Left colon (tissue), 2 donors: ENCODE data around the gene BEGAIN. TPM values are rescaled to one million over a fixed set of nuclear protein-coding genes. Genes with fewer than 3 reads are reported as not detected.
A peak's percentile ranks its signal among the peaks of the same experiment; 100 is the strongest.

Source experiments
- ATAC-seq: fragments of 200-7000 bp; cut with Tn5 transposase; one replicate; pipeline ENCODE4 v1.9.1; 2020; ENCODE audit warnings: mild to moderate bottlenecking, moderate library complexity
- DNase-seq, 2 donors: peaks; one replicate each; pipeline ENCODE4 v3.0.0-alpha.2; 2020
- intact Hi-C, 2 donors: fragments of 100-400 bp; cut with DNase I in 1 of 2; cut with micrococcal nuclease in 1 of 2; formaldehyde crosslinking; loops; one replicate each; pipeline versions ENCODE4 v1.11.2 to v1.14.0; 2022; cut with DNase I, micrococcal nuclease
- total RNA-seq, 2 donors: library from RNA; stranded (reverse); fragmentation: NEBNext Ultra II Directional; extraction: Animal tissue kit (Norgen Biotek cat#: 25700); gene quantifications; one replicate each; pipeline ENCODE4 v1.2.1, GENCODE V29; 2021
- donor health status: DM: no; HTN: no; CAD: no.
- donor health status: DM: yes; HTN: yes; CAD: no.

The BEGAIN gene
- total RNA-seq, 2 donors from 2014 or later, result 1.4 to 2.0 TPM

DNA sequence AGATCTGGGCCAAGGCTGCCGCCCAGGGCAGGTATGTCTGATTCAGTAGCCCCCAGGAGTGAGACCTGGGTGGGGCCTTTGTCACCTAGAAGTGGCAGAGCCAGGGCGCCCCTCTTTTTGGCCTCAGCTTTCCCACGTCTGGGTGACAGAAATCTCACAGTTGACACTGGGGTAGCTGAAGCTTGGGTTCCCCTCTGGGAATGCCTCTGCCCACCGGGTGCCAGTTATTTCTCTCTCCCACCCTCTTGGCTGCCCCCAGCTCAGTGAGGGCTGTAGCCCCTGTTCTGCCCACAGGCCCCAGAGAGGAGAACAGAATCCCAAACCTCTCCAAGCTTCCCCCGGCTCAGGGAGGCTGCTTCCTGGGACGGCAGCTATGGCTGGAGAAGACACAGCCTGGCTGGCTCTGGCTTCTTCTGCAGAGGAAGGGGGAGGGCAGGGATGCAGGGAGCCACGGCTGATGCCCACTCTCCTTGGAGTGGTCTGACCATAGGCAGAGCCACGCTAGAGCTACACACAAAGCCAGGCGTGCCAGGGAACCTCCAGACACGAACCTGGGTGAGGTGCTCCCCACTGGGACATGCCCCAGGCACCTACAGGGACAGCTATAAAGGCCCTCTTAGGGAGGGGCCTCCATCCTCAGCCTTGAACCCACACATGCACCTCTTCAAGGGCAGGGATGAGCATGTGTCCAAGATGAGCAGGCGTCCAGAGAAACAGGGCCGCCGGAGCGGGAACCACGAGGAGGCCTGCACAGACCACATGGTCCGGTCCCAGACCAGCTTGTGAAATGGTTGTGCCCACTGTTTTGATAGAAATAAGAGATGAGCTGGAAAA is 51.7 kb downstream of the BEGAIN start:
- ATAC-seq, result no peak
- DNase-seq, result peak in 1 of 2 donors; percentile 15

DNA sequence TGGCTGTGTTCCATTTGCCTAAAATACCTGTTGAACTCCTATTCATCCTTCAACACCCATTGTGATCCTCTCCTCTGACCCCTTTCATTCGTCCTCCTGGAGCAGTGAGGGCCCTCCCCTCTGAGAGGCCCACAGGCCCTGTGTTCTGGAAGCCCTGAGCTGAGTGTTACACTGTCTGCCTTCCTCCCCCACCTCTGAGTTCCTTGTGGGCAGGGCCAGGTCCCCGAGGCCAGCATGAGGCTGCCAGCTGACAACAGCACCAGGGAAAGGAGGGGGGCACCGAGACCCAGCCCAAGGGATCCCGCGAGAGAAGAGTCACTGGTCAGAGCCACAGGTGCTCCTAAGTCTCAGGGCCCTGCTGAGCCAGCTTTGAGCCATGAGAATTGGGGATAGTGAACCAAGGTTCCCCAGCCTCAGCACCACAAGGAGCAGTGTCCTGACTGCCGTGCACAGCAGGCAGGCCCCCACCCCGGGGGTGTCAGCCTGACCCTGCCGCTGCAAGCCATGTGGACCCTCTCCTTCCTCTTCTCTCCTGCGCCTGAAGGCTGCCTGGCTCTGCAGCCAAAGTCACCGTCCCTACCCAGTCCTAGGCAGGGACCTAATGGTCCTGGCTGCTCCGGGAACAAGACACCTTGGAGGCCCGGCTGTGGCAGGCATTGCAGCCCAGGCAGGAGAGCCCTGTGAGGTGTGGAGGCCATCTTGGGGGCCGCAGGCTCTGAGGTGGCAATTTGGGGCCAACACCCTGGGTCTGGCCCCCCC is 52.5 kb downstream of the BEGAIN start:
- intact Hi-C loops, result no loop called here
- DNase-seq, result peak; percentile 4 to 18
- ATAC-seq, result peak; percentile 23

More for the DNA sequence above, 51.7 kb downstream of the BEGAIN start:
- intact Hi-C loops, result no loop called here

DNA sequence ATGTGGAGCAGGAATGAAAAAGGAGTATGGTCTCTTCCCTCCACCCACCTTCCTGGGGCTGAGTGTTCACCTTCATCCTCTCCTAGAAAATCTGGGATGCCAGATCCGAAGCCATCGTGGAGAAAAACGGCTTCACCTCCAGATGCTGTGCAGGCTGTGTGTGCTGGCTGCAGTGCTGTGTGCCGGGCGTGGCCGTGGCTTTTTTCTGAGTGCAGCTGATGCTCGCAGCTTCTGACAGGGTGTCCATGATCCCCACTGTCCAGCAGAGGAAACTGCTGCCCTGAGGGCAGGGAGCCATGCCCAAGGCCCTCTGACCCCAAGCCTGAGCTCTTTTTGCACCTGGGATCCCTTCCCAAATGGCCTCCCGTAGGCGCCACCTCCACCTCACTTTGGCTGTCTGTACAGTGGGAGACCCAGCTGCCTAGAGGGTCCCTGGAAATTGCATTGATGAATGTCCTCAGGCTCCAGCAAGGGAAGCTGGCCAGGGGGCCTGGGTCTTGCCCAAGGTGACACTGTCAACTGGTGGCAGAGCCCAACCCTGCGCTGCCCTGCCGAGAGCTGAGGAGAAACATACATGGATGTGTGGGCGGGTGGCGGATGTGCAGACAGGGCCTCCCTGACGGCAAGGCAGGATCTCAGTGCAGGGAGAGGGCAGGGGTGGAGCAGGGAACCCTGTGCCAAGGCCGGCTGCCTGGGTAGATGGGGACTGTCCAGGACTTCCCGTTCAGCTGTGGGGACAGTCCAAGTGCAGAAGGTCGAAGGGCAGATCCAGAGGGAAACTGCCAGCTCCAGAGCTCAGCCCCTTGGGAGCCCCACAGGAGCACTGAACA is 53.3 kb downstream of the BEGAIN start:
- ATAC-seq (peak; percentile 75), DNase-seq (peak; percentile 28 to 40)
- intact Hi-C loops, result no loop called here

DNA sequence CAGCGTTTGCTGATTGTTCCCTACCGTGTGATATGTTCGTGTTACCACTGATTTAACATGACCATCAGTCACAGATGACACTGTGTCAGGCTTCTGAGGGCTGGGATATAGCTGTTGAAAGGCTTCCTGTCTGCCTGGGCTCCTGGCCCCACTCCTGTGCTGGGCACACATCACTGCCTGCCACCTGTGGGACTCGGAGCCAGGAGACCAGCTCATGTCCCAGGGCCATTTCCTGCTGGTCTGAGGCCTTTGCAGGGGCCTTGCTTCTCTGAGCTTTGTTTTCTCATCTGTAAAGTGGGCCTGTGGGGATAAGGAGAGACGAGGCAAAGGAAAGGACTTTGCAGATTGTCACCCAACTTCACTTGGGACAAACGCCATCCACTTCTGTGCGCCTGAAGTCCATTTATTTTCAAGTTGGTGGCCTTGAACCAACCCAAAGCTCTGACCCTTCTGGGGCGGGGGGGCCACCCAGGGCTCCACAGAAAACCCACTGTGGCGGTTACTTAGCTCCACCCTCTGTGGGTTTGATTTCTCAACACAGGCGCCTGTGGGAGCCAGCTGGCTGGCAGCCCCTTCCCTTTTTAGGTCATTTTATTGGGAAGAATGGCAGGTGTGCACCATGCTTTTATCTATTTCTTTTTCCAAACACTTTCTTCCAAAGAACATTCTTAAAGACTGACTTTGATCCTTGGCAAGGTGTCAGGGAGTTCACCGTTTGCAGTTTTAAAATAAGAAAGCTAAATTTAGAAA is 54.1 kb downstream of the BEGAIN start:
- intact Hi-C loops, result no loop called here
- DNase-seq, result peak; percentile 20 to 27
- ATAC-seq, result no peak

DNA sequence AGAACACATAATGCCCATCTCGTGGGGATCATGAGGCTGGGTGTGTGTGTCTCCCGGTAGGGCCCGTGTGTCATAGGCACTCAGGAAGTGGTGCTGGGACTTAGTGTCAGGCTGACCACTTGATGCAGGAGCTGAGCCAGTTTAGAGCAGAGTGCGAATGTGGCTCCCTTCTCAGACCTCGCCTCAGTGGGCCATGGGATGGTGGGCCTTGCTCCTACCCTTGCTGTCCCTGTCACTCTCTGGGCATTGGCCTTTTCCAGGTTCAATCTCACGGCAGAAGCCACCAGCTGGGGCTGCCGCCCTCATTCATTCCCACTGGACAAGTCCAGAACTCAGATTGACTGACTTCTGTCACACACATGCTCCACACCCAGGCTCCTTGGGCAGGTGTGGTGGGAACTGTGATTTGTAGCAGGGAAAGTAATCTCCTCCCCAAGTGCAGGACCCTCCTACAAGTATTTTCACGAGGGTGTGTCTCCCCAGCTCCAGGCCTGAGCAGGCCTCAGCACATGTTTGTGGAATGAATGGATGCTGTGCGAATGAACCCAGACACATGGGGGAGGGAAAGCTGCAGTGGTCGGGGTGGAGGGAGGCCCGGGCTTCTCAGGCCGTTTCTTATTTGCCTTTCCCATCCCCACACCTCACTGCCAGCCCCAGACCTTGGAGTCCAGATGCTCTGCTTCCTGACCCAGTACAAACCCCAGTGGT is 54.9 kb downstream of the BEGAIN start:
- intact Hi-C loops, result no loop called here
- ATAC-seq (no peak), DNase-seq (peak in 1 of 2 donors; percentile 3)

DNA sequence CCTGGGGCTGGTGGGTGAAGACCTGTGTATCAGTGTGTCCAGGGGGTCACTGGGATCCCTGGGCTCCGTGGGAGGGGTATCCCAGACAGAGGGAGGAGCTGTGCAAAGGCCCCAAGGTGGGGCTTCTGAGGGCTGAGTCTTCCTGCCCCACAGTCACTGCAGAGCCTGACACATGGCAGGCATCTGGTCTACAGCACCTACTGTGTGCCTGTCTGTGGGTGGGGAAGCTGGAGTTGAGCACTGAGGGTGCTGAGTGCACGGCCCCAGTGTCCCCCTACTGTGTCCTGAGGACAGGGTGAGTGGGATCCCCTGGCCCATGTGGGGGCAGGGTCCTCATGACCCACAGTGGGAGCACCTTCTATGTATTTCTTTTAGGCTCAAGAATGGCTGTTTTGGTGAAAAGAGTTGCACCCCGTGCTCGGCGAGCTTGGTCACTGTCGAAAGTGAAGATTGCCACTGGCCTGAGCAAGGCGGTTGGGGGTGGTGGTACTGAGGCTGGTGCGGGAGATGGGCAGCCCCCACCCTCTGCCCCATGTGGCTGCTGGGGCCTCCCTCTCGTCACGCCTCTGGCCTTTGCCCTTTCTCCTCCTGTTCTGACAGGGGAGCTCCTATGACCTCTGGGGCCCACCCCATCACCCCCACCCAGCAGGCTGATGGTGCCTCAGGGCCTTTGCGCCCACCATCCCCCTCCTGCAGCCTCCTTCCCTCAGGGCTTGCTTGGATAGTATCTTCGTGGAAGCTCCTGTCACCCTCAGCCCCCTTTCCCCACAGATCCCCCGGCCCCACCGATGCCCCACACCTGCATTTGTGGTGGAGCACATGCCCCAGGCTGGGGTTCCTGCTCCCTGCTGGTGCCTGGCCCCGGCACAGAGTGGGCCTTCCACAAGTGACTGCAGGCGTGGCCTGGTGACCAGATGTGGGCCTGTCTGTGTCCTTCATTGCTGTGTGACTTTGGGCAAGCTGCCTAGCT is 55.8 kb downstream of the BEGAIN start:
- intact Hi-C loops, result no loop called here
- no peak for ATAC-seq
- DNase-seq, result peak in 1 of 2 donors; percentile 2

DNA sequence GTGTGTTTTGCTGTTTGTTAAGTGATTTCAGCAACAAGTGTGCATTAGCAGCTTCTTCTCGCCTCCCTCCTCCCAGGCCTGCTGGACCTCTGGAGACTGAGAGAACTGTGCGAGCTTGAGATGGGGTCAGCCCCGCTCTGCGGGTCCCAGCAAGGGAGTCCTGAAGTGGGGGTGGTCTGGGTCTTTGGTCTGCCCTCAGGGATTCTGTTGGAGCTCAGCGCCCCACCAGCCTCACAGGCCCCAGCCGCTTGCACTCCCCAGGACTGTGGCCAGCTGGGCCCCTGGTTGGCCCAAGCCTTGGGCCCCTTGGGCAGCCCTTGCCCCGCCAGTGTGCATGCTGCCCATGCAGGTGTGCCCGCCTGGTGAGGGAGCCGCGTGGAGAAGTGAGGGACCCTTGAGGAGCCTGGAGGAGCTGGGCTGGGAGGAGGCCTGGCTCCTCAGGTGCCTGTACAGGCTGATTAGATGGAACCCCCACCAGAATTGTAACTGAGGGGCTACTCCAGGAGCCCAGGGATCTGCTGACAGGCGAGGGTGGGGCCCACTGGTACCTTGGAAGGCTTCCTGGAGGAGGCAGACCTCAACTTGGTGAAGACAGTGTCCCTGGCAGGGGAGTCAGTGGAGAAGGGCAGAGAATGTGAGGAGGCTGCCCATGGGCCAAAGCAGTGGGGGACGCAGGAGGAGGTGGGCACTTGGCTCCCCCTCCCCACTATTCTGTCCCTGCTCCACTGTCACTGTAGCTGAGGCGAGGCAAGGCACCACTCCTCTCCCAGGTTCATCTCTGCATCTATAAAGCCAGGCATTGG is 56.7 kb downstream of the BEGAIN start:
- intact Hi-C loops, result no loop called here
- ATAC-seq (no peak), DNase-seq (peak in 1 of 2 donors; percentile 19)

DNA sequence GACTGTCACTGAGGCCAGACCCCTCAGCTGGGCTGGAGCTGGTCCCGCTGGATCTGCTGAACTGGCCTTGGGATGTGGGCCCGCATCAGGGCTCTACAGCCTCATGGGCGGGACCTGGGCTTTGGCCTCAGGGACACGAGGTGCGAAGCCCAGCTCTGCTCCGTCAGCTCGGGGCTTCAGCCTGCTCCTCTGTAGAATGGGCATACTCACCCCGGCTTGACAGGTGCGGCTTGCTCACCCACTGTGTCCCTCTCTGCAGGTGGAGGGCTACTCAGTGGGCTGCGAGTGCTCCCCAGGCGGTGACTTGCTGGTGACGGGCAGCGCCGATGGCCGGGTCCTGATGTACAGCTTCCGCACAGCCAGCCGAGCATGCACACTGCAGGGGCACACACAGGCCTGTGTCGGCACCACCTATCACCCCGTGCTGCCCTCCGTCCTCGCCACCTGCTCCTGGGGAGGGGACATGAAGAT is 57.6 kb downstream of the BEGAIN start:
- ATAC-seq, result no peak
- intact Hi-C loops, result no loop called here
- peak in 1 of 2 donors; percentile 21 for DNase-seq

DNA sequence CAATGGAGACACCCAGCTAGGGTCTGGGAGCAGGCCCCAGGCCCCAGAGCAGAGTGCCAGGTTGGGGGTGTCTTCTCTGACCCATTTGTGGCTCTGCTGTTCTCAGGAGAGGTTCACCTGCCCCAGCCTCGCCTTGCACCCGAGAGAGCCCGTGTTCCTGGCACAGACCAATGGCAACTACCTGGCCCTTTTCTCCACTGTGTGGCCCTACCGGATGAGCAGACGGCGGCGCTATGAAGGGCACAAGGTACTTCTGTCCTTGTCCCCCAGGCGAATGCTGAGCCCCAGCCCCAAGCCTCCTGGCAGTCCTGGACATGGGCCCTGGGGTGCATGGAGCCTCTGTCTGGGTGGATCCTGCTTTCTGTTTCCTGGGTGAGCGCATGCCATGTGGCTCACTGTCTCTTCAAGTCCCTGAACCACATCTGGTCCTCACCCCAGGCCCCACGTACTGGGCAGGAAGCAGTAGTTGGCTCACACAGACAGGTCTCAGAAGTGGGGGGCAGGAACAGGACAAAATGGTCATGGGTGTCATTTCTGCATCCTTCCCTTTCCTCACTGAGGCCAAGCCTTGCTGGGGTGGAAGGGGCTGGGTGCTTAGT is 58.2 kb downstream of the BEGAIN start:
- intact Hi-C loops, result no loop called here
- ATAC-seq, result no peak
- DNase-seq, result no peak

DNA sequence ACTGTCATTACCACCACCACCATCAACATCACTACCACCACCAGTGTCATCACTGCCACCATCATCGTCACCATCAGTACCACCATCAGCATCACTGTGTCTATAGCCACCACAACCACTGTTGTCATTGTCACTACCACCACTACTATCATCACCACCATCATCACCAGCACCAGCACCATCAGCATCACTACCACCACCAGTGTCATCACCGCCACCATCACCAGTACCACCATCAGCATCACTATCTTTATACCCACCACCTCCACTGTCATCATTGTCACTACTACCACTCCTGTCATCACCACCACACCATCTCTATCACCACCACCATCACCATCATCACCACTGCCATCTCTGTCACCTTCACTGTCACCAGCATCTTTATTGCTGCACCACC is 60.6 kb downstream of the BEGAIN start:
- intact Hi-C loops, result no loop called here
- no peak for ATAC-seq
- DNase-seq, result no peak

DNA sequence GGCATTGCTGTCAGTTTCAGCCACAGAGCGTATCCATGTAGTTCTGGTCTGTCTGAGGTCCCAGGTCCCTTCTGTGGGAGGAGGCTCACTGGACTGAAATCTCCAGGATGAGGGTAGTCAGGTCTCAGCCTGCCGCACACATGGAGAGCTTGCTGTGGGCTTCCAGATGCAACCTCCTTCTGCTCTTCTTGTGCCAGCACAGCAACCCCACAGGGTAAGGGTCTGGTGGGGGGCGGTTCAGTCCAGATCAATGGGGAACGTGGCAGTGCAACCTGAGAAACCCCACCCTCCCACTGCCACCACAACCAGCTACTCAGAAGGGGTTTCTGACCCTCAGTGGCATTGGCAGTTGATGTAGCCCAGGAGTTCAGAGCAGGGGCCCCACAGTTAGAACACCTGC is 61.2 kb downstream of the BEGAIN start:
- DNase-seq, result no peak
- intact Hi-C loops, result no loop called here
- no peak for ATAC-seq

DNA sequence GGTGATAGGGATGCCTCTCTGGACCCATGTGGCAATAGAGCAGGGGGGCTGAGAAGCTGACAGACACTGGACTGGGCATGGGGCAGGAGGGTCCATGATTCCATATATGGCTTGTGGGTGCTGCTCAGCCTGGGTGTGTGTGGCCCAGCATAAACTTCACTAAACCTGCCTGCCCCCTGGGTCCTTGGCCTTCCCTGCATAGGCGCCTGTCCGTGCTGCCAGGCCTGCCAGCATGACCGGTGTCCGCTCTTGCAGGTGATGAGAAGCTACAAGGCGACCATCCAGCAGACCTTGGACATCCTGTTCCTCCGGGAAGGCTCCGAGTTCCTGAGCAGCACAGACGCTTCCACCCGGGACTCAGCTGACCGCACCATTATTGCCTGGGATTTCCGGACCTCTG is 61.6 kb downstream of the BEGAIN start:
- ATAC-seq (no peak), DNase-seq (no peak)
- intact Hi-C loops, result no loop called here

DNA sequence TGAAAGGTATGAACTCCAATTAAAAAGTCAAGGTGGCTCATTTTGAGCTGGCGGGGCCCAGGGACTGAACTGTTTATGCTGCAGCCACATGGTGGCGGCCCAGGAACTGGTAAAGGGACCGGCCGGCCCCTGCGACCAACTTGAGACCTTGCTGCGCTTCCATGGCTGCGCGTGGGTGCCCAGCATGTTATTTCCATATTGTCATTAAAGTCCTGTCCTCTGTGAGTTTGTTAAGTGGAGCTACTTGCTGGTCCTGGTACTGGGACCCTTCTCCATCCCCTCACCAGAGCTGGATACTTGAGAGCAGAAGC is 62.3 kb downstream of the BEGAIN start:
- DNase-seq (no peak), ATAC-seq (no peak)
- intact Hi-C loops, result no loop called here

DNA sequence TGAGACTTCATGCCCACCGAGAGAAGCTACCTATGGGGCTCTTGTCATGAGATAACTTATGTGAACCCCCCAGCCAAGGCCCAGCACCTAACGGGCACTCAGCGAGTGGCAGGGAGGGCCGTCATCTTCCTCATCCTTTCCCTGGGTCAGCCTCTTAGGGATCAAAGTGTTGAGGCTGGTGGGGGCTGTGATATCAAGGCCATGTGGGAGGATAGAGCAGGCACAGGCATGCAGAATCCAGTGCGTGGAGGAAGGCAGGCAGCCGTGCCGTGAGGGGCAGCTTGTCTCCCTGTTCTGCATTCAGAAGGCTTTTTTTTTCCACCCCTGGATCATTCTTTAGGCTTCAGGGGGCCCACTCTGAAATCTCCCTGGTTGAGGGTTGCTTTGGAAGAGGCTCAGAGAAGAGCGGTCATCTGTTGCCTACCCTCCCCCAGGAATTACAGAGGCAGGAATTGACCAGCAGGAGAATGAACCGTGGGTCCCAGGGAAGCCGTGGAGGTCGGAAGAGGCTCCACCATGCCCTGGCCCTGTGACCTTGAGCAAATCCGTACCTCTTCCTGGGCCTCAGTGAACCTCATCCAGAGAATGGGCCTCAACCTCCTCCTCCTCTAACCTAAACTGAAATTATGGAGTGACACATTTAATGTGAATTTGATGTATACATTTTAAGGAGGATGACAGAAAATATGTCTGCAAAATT is 62.8 kb downstream of the BEGAIN start:
- peak; percentile 19 for ATAC-seq
- intact Hi-C loops, result no loop called here
- no peak for DNase-seq

DNA sequence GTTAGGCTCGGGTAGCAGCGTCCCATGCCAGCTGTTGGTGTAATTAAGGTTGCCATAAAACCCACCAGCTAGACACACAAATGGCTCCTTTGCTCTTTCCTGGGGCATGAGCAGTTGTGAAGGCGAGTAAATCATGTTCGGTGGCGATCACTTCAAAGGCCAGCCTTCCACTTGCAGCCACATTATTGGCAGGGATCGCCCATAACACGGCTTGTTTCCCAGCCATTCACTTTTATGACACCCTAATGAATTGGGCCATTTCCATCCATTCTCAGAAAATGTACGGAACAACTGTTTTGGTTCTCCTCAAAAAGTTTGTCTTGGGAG is 63.4 kb downstream of the BEGAIN start:
- intact Hi-C loops, result no loop called here
- ATAC-seq, result peak; percentile 89
- no peak for DNase-seq
